ENCODE data around the gene PDE1C.
A peak's percentile ranks its signal among the peaks of the same experiment; 100 is the strongest.

Gene PDE1C

GRCh38 chr7:31938650-31939049 is 131.6 kb downstream of the PDE1C start:
- peak; percentile 39 for DNase-seq (ENCODE audit: low spot score)

GRCh38 chr7:31937982-31938381 is 132.2 kb downstream of the PDE1C start:
- DNase-seq (ENCODE audit: low spot score) = no peak

- DNase-seq (ENCODE audit: low spot score) = no peak
Observed at GRCh38 chr7:31935124-31936054, 134.8 kb downstream of the PDE1C start.

GRCh38 chr7:31934551-31934950 is 135.7 kb downstream of the PDE1C start:
- no peak for DNase-seq (ENCODE audit: low spot score)

GRCh38 chr7:31933481-31933880 is 136.7 kb downstream of the PDE1C start:
- no peak for DNase-seq (ENCODE audit: low spot score)

GRCh38 chr7:31926991-31927584 is 143.1 kb downstream of the PDE1C start:
- DNase-seq (ENCODE audit: low spot score) = no peak

GRCh38 chr7:31925753-31926454 is 144.3 kb downstream of the PDE1C start:
- no peak for DNase-seq (ENCODE audit: low spot score)

- no peak for DNase-seq (ENCODE audit: low spot score)
Observed at GRCh38 chr7:31924251-31924650, 146.0 kb downstream of the PDE1C start.

- DNase-seq (ENCODE audit: low spot score) = no peak
Observed at GRCh38 chr7:31922848-31923247, 147.4 kb downstream of the PDE1C start.

- no peak for DNase-seq (ENCODE audit: low spot score)
Observed at GRCh38 chr7:31921047-31921446, 149.2 kb downstream of the PDE1C start.

GRCh38 chr7:31919678-31920369 is 150.4 kb downstream of the PDE1C start:
- DNase-seq (ENCODE audit: low spot score) = no peak

GRCh38 chr7:31918706-31919393 is 151.4 kb downstream of the PDE1C start:
- no peak for DNase-seq (ENCODE audit: low spot score)

GRCh38 chr7:31917256-31917655 is 153.0 kb downstream of the PDE1C start:
- no peak for DNase-seq (ENCODE audit: low spot score)

GRCh38 chr7:31910191-31910590 is 160.0 kb downstream of the PDE1C start:
- DNase-seq (ENCODE audit: low spot score) = no peak

- no peak for DNase-seq (ENCODE audit: low spot score)
Observed at GRCh38 chr7:31906479-31907171, 163.6 kb downstream of the PDE1C start.

- no peak for DNase-seq (ENCODE audit: low spot score)
Observed at GRCh38 chr7:31903962-31904361, 166.2 kb downstream of the PDE1C start.

- no peak for DNase-seq (ENCODE audit: low spot score)
Observed at GRCh38 chr7:31899356-31899927, 170.8 kb downstream of the PDE1C start.

- DNase-seq (ENCODE audit: low spot score) = no peak
Observed at GRCh38 chr7:31896925-31897324, 173.3 kb downstream of the PDE1C start.

GRCh38 chr7:31894308-31894707 is 175.9 kb downstream of the PDE1C start:
- DNase-seq (ENCODE audit: low spot score) = no peak

GRCh38 chr7:31893365-31893764 is 176.8 kb downstream of the PDE1C start:
- no peak for DNase-seq (ENCODE audit: low spot score)
